ENCODE data around the gene SH2D2A.

GRCh38 chr1:156767101-156767878 is 49.4 kb downstream of the SH2D2A start, which contains the start of gene PRCC:
- TF ChIP-seq POLR2AphosphoS5 (IDR thresholded peaks at IDR 0.05; ENCODE audit: low read depth, low read length) (no peak), REST (IDR thresholded peaks at IDR 0.05; ENCODE audit: insufficient read depth in 1 of 2, low read depth in 2 of 2, low read length in 2 of 2) (no peak), SIN3A (IDR thresholded peaks at IDR 0.05; ENCODE audit: borderline replicate concordance, insufficient read depth, low read length) (peak; percentile 50; the same call in 1 of the 2 replicates)

All from PFSK-1 (cell line).